ENCODE data around the gene RAB31. TPM values are rescaled to one million over a fixed set of nuclear protein-coding genes. Genes with fewer than 3 reads are reported as not detected.

Gene RAB31
- total RNA-seq, 1 donor from 2014 or later: 18.9 TPM

DNA sequence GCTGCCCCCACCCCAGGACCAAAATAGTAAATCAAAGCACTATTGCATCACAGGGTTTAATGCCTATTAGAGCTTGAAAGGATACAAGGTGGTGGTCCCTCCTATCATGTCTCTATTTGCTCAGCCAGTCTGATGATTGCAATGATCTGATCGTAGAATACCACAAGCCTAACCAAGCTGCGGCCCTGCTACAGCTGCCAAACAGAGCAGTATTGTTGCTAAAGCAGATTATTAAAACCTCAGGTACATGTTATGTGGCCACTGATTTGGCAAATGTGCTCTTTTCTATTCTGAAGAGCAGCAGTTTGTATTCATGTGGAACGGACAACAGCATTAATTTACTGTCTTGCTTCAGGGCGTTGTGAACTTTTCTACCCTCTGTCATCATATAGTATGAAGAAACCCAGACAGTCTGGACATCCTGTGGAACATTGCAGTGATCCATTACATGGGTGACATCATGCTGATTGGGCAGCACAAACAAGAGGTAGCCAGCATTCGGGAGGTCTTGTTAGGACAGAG is 197.4 kb downstream of the RAB31 start:
- H3K36me3 Mint-ChIP-seq (ENCODE audit: low read depth): no peaks in the 10 kb centered on the region
- no peak overlapping the region for H3K4me3 Mint-ChIP-seq
- H3K27me3 Mint-ChIP-seq (ENCODE audit: low read depth): no peaks in the 10 kb centered on the region
- no peak overlapping the region for H3K27ac Mint-ChIP-seq (ENCODE audit: unreplicated experiment)
- no peak for TF ChIP-seq CTCF (conservative IDR thresholded peaks at IDR 0.05)
- no peaks in the 10 kb centered on the region for H3K9me3 Mint-ChIP-seq
- H3K4me1 Mint-ChIP-seq: no peaks in the 10 kb centered on the region
- DNase-seq (ENCODE audit: low read depth, low spot score): no peak

DNA sequence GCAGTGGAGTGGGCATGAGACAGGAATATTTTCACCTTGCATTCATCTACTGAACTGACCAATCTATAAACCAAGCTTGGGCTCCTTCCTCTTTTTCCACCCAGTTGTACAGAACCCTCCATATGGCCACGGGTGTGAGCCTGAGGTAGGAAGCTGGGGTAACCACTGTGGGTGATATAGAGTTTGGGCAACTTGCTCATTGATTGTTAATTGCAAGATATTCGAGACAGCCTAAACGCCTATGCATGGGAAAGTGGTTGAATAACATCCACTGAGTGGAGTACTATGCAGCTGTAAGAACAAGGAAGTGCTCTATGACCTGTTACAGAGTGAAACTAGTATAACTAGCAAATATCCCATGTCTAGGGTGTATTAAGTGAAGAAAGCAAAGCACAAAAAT is 198.4 kb downstream of the RAB31 start:
- no peak overlapping the region for H3K4me3 Mint-ChIP-seq
- no peaks in the 10 kb centered on the region for H3K4me1 Mint-ChIP-seq
- no peak overlapping the region for H3K27ac Mint-ChIP-seq (ENCODE audit: unreplicated experiment)
- no peak for TF ChIP-seq CTCF (conservative IDR thresholded peaks at IDR 0.05)
- H3K27me3 Mint-ChIP-seq (ENCODE audit: low read depth): no peaks in the 10 kb centered on the region
- no peak for DNase-seq (ENCODE audit: low read depth, low spot score)
- H3K36me3 Mint-ChIP-seq (ENCODE audit: low read depth): no peaks in the 10 kb centered on the region
- H3K9me3 Mint-ChIP-seq: no peaks in the 10 kb centered on the region

DNA sequence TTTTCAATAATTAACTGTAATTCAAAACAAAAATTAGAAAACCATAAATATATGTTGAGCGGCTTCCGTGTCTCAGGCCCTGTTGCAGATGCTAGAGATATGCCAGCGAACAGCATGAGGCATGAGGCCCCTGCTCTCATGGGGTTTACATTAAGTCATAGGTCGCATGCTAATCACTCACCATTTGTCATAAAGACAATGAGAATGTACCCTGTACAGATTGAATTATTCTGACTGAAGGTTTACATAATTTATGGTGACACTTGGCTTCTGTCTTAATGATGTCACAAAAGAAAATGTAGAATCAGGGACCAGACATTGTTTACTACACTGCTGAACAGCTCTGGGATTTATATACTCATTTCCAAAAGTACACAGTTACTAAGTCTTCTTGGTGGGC is 199.8 kb downstream of the RAB31 start:
- Mint-ChIP-seq H3K36me3 (ENCODE audit: low read depth) (no peaks in the 10 kb centered on the region), H3K27me3 (ENCODE audit: low read depth) (no peaks in the 10 kb centered on the region), H3K9me3 (no peaks in the 10 kb centered on the region), H3K4me1 (peaks cover 2% of the 10 kb centered on the region), H3K4me3 (no peak overlapping the region), H3K27ac (ENCODE audit: unreplicated experiment) (no peak overlapping the region)
- no peak for DNase-seq (ENCODE audit: low read depth, low spot score)
- no peak for TF ChIP-seq CTCF (conservative IDR thresholded peaks at IDR 0.05)

- H3K27me3 Mint-ChIP-seq (ENCODE audit: low read depth): no peaks in the 10 kb centered on the region
- TF ChIP-seq CTCF (conservative IDR thresholded peaks at IDR 0.05): no peak
- no peak overlapping the region for H3K4me3 Mint-ChIP-seq
- peaks cover 9% of the 10 kb centered on the region for H3K4me1 Mint-ChIP-seq
- no peak overlapping the region for H3K27ac Mint-ChIP-seq (ENCODE audit: unreplicated experiment)
- H3K9me3 Mint-ChIP-seq: no peaks in the 10 kb centered on the region
- DNase-seq (ENCODE audit: low read depth, low spot score): no peak
- H3K36me3 Mint-ChIP-seq (ENCODE audit: low read depth): no peaks in the 10 kb centered on the region
Observed at GRCh38 chr18:9910071-9910470, 202.0 kb downstream of the RAB31 start.

DNA sequence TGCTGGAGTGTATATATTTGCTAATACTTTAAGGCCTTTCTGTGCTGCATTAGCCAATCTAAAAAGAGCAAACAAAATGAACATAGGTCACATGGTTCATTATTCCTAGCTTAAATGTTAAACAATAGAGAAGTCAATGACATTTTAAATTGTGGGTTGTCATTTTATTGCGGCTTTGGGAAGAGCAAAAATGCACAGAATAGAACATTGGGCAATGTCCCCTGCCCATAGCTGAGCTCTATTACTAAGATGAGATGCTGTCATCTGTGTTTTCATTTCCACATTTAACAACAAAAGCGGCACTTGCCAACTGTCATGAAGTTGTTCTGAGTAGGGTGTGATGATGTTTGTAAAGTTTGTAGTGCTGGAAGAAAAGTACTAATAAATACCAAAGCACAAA is 202.6 kb downstream of the RAB31 start:
- Mint-ChIP-seq H3K27me3 (ENCODE audit: low read depth) (no peaks in the 10 kb centered on the region), H3K36me3 (ENCODE audit: low read depth) (no peaks in the 10 kb centered on the region), H3K4me1 (peaks cover 15% of the 10 kb centered on the region), H3K9me3 (no peaks in the 10 kb centered on the region), H3K4me3 (peak overlapping the region; percentile 3), H3K27ac (ENCODE audit: unreplicated experiment) (no peak overlapping the region)
- no peak for DNase-seq (ENCODE audit: low read depth, low spot score)
- no peak for TF ChIP-seq CTCF (conservative IDR thresholded peaks at IDR 0.05)

GRCh38 chr18:9911226-9911625 is 203.1 kb downstream of the RAB31 start:
- no peaks in the 10 kb centered on the region for H3K9me3 Mint-ChIP-seq
- no peak for TF ChIP-seq CTCF (conservative IDR thresholded peaks at IDR 0.05)
- no peak overlapping the region for H3K4me3 Mint-ChIP-seq
- no peak for DNase-seq (ENCODE audit: low read depth, low spot score)
- no peak overlapping the region for H3K27ac Mint-ChIP-seq (ENCODE audit: unreplicated experiment)
- H3K36me3 Mint-ChIP-seq (ENCODE audit: low read depth): no peaks in the 10 kb centered on the region
- H3K4me1 Mint-ChIP-seq: peaks cover 20% of the 10 kb centered on the region
- H3K27me3 Mint-ChIP-seq (ENCODE audit: low read depth): no peaks in the 10 kb centered on the region

All from neural crest cell (in vitro differentiated cells).